OCI-LY7 (cell line): ENCODE measurements around the gene DAZL. TPM values are rescaled to one million over a fixed set of nuclear protein-coding genes. Genes with fewer than 3 reads are reported as not detected.
A peak's percentile ranks its signal among the peaks of the same experiment; 100 is the strongest.

Experiments used
- BruUV-seq: library from RNA; stranded (reverse); fragments of 400-500 nt; replicated peaks from 2 replicates; lab custom pipeline; 2021; lab: Mats Ljungman, UMichigan
- CTCF ChIA-PET: fragments of 300-600 bp; sonication (Branson Sonifier 250); formaldehyde crosslinking; loops from one replicate; lab custom pipeline; 2022; ENCODE audit warnings: antibody characterized with exemption; ENCODE audit not compliant: unreplicated experiment; lab: Charles Lee
- POLR2A ChIA-PET: fragments of 300-600 bp; sonication (Branson Sonifier 250); formaldehyde crosslinking; loops from one replicate; lab custom pipeline; 2022; ENCODE audit warnings: antibody characterized with exemption; lab: Charles Lee
- DNase-seq: peaks from one replicate; pipeline ENCODE4 v3.0.0-alpha.2; 2015; ENCODE audit warnings: low spot score
- H2AFZ ChIP-seq: fragments of 200-600 bp; sonication (generic), shearing (Covaris generic); 2 replicates; pipeline ENCODE4 v1.6.1; 2014; ENCODE audit warnings: mild to moderate bottlenecking, antibody characterized with exemption, low read length, moderate library complexity
- H3K27ac ChIP-seq: fragments of 200-600 bp; sonication (generic); 2 replicates; pipeline ENCODE4 v1.5.1; 2014; ENCODE audit warnings: mixed run types, low read depth, mild to moderate bottlenecking, moderate library complexity, low read length, inconsistent platforms; ENCODE audit not compliant: poor library complexity, severe bottlenecking
- H3K36me3 ChIP-seq: fragments of 200-600 bp; sonication (generic); 2 replicates; pipeline ENCODE4 v1.6.1; 2014; ENCODE audit warnings: mild to moderate bottlenecking, antibody characterized with exemption, low read length, moderate library complexity, mixed read lengths; ENCODE audit not compliant: insufficient read depth
- H3K4me1 ChIP-seq: fragments of 200-600 bp; sonication (generic); 2 replicates; pipeline ENCODE4 v1.5.1; 2014; ENCODE audit warnings: mild to moderate bottlenecking, low read length; ENCODE audit not compliant: insufficient read depth, poor library complexity, severe bottlenecking
- H3K4me2 ChIP-seq: fragments of 200-600 bp; sonication (generic); 2 replicates; pipeline ENCODE4 v1.6.1; 2014; ENCODE audit warnings: mild to moderate bottlenecking, low read length
- H3K4me3 ChIP-seq: fragments of 200-600 bp; sonication (generic); 2 replicates; pipeline ENCODE4 v1.5.1; 2014; ENCODE audit warnings: mild to moderate bottlenecking, low read depth, low read length; ENCODE audit not compliant: poor library complexity, severe bottlenecking
- H3K79me2 ChIP-seq: fragments of 200-600 bp; sonication (generic); 2 replicates; pipeline ENCODE4 v1.6.1; 2016; ENCODE audit warnings: low read depth, mild to moderate bottlenecking, low read length, moderate library complexity, mixed read lengths; ENCODE audit not compliant: insufficient read depth
- H3K9me2 ChIP-seq: fragments of 200-600 bp; sonication (generic); 2 replicates; pipeline ENCODE4 v1.6.1; 2016; ENCODE audit warnings: mild to moderate bottlenecking, low read length, mixed read lengths; ENCODE audit not compliant: insufficient read depth
- H3K9me3 ChIP-seq: fragments of 200-600 bp; sonication (generic); 2 replicates; pipeline ENCODE4 v1.6.1; 2014; ENCODE audit warnings: mild to moderate bottlenecking, mixed run types, low read length, mixed read lengths
- H4K20me1 ChIP-seq: fragments of 200-600 bp; sonication (generic); 2 replicates; pipeline ENCODE4 v1.6.1; 2014; ENCODE audit warnings: mild to moderate bottlenecking, antibody characterized with exemption, low read length, moderate library complexity, mixed read lengths; ENCODE audit not compliant: insufficient read depth
- EZH2phosphoT487 ChIP-seq: fragments of 200-600 bp; sonication (generic); IDR thresholded peaks from 2 replicates; pipeline ENCODE4 v1.6.1; 2018; ENCODE audit warnings: low read depth, borderline replicate concordance, mild to moderate bottlenecking, mixed run types, antibody characterized with exemption, low read length, moderate library complexity, mixed read lengths
- intact Hi-C: fragments of 100-400 bp; cut with micrococcal nuclease; formaldehyde crosslinking; loops from one replicate; pipeline ENCODE4 v1.10.0; 2022; ENCODE audit not compliant: unreplicated experiment
- total RNA-seq, 2 experiments: library from RNA; depleted of rRNA in 1 of 2; stranded (reverse); fragments of >200 nt in 1 of 2; shearing (Covaris generic) in 1 of 2; gene quantifications; 2 replicates each; pipeline ENCODE4 v1.2.3, GENCODE V29; 2014 to 2022
- TF ChIP-seq, protein P1 (sequence below): fragments of 200-600 bp; sonication (generic); conservative IDR thresholded peaks from 2 replicates; pipeline ENCODE4 v1.5.1; 2014; ENCODE audit warnings: mild to moderate bottlenecking, antibody characterized with exemption, low read length, moderate library complexity, mixed read lengths

DAZL gene
- total RNA-seq, 2 experiments from 2014 or later: not detected

GRCh38 chr3:16551342-16551976 lies 53.8 kb downstream of the DAZL start:
- 0 out of 2 replicates have a peak overlapping the region, but pooled peaks have one; percentile 2 for H3K4me2 ChIP-seq
- BruUV-seq: no TSS peak

DNA sequence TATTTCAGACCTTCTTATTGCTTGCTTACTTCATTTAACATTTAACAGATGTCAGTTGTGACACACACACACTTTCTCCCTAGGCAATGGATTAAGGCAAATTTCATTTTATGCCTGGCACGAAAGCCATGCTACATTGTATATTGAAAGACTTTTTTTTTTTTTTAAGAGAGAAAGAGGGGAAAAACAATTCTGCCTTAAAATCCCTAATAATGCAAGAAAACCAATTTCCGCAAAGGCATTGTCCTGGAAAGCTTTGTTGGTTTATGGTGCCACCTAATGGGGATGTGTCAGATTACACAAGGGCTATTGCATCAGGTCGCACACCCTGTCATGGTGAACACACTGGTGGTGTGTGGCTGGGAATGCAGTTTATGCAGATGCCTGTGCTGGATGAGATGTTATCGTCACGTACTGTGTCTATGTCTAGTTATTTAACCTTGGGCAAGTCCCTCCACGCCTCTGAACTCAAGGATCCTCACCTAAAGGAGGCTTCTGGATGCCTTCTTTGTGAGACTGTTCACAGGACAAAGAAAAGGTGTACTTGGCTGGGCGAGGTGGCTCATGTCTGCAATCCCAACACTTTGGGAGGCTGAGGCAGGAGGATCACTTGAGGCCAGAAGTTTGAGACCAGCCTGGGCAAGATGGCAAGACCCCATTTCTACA lies 54.4 kb downstream of the DAZL start:
- no peak overlapping the region for H3K4me3 ChIP-seq
- H3K4me2 ChIP-seq: peak overlapping the region; percentile 11; the same call in 1 of the 2 replicates
- H4K20me1 ChIP-seq: no peaks in the 10 kb centered on the region
- no TSS peak for BruUV-seq
- TF ChIP-seq, protein P1, sequence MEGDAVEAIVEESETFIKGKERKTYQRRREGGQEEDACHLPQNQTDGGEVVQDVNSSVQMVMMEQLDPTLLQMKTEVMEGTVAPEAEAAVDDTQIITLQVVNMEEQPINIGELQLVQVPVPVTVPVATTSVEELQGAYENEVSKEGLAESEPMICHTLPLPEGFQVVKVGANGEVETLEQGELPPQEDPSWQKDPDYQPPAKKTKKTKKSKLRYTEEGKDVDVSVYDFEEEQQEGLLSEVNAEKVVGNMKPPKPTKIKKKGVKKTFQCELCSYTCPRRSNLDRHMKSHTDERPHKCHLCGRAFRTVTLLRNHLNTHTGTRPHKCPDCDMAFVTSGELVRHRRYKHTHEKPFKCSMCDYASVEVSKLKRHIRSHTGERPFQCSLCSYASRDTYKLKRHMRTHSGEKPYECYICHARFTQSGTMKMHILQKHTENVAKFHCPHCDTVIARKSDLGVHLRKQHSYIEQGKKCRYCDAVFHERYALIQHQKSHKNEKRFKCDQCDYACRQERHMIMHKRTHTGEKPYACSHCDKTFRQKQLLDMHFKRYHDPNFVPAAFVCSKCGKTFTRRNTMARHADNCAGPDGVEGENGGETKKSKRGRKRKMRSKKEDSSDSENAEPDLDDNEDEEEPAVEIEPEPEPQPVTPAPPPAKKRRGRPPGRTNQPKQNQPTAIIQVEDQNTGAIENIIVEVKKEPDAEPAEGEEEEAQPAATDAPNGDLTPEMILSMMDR: peak; percentile 97
- TF ChIP-seq EZH2phosphoT487: no peak
- intact Hi-C loops: loop anchor here (1.0 to 2.0 kb wide), 4 partner anchors 118 to 502 kb away; no protein-coding TSS in a partner anchor
- DNase-seq: peak; percentile 92
- H3K36me3 ChIP-seq: no peaks in the 10 kb centered on the region
- ChIA-PET CTCF (no interaction called here), POLR2A (interaction anchor here (0.6 to 1.1 kb wide), 2 partner anchors 260 to 286 kb away, joined by 3 to 6 read pairs; partner anchors contain the start of genes DPH3 and OXNAD1)
- H3K79me2 ChIP-seq: no peaks in the 10 kb centered on the region
- H3K9me2 ChIP-seq: no peaks in the 10 kb centered on the region
- no peak overlapping the region for H3K27ac ChIP-seq
- 0 out of 2 replicates have a peak, but pooled peaks cover 6% of the 10 kb centered on the region for H3K9me3 ChIP-seq
- H2AFZ ChIP-seq: peak overlapping the region; percentile 97
- H3K4me1 ChIP-seq: peaks cover 17% of the 10 kb centered on the region

More at GRCh38 chr3:16551342-16551976, 53.8 kb downstream of the DAZL start:
- Histone ChIP-seq H3K9me2 (no peaks in the 10 kb centered on the region), H3K9me3 (0 out of 2 replicates have a peak, but pooled peaks cover 6% of the 10 kb centered on the region), H3K4me1 (peaks cover 17% of the 10 kb centered on the region), H4K20me1 (no peaks in the 10 kb centered on the region), H3K27ac (no peak overlapping the region), H2AFZ (peak overlapping the region; percentile 97), H3K4me3 (no peak overlapping the region), H3K79me2 (no peaks in the 10 kb centered on the region), H3K36me3 (no peaks in the 10 kb centered on the region)
- CTCF ChIA-PET: no interaction called here
- POLR2A ChIA-PET: interaction anchor here (0.6 kb wide), 1 partner anchor 261 kb away, joined by 6 read pairs; no protein-coding TSS in a partner anchor
- no peak for DNase-seq
- intact Hi-C loops: loop anchor here (2.0 kb wide), 2 partner anchors 119 to 503 kb away; no protein-coding TSS in a partner anchor
- TF ChIP-seq EZH2phosphoT487: no peak
- TF ChIP-seq, protein P1: no peak
